Heart right ventricle (tissue), 16 donors: Measurements from ENCODE around the gene WDR91. TPM values are rescaled to one million over a fixed set of nuclear protein-coding genes. Genes with fewer than 3 reads are reported as not detected.

ENCODE experiments used
- ATAC-seq, 8 donors: fragments of 200-7000 bp; cut with Tn5 transposase; one replicate each; pipeline ENCODE4 v1.9.1; 2020; ENCODE audit warnings: mild to moderate bottlenecking in 8 of 8, moderate library complexity in 8 of 8, moderate number of reproducible peaks in 1 of 8
- DNase-seq, 2 donors: peaks; one replicate each; pipeline ENCODE4 v3.0.0-alpha.2; 2020
- H3K27ac ChIP-seq, 10 donors: fragments of 200-600 bp; sonication (generic) in 2 of 10; one replicate each; pipeline versions ENCODE4 v1.5.0 to v1.8.0; 2020 to 2022; ENCODE audit warnings: mild to moderate bottlenecking in 3 of 10
- H3K27me3 ChIP-seq, 7 donors: fragments of 200-600 bp; one replicate each; pipeline ENCODE4 v1.8.0; 2021 to 2022; ENCODE audit warnings: mild to moderate bottlenecking in 2 of 7
- H3K36me3 ChIP-seq, 9 donors: fragments of 200-600 bp; sonication (generic) in 1 of 9; one replicate each; pipeline versions ENCODE4 v1.5.0 to v1.8.0; 2020 to 2022; ENCODE audit warnings: mild to moderate bottlenecking in 2 of 9
- H3K4me1 ChIP-seq, 9 donors: fragments of 200-600 bp; sonication (generic) in 1 of 9; one replicate each; pipeline versions ENCODE4 v1.5.0 to v1.8.0; 2020 to 2022; ENCODE audit warnings: mild to moderate bottlenecking in 4 of 9
- H3K4me3 ChIP-seq, 10 donors: fragments of 200-600 bp; sonication (generic) in 2 of 10; one replicate each; pipeline versions ENCODE4 v1.5.0 to v1.8.0; 2020 to 2022; ENCODE audit warnings: mild to moderate bottlenecking in 7 of 10, moderate library complexity in 2 of 10
- H3K9me3 ChIP-seq, 11 donors: fragments of 200-600 bp in 10 of 11; sonication (generic) in 2 of 11; one replicate each; pipeline versions ENCODE4 v1.5.0 to v1.8.0; 2013 to 2022; ENCODE audit warnings: mild to moderate bottlenecking in 2 of 11, control low read depth in 1 of 11, moderate library complexity in 1 of 11
- WGBS, 2 donors: extraction: QIAGEN DNeasy Blood & Tissue Kit; methylation state at CpG; one replicate each; pipeline ENCODE4 v1.1.7; 2013; ENCODE audit warnings: inconsistent platforms in 1 of 2; 5-methylcytosine and 5-hydroxymethylcytosine counted together
- intact Hi-C, 10 donors: fragments of 100-400 bp; cut with DNase I; formaldehyde crosslinking; loops; one replicate each; pipeline versions ENCODE4 v1.11.1 to v1.14.2; 2022
- long read RNA-seq, 3 donors: library from polyadenylated mRNA; unstranded; transcript quantifications; one replicate each; pipeline ENCODE4 v2.0.0, GENCODE V29; 2020 to 2021
- polyA plus RNA-seq, 2 donors: library from polyadenylated mRNA; stranded (reverse); fragments of 200-250 nt; gene quantifications; one replicate each; pipeline ENCODE4 v1.2.3, GENCODE V29; 2013
- total RNA-seq, 10 donors: library from RNA; stranded (reverse); fragmentation: NEBNext Ultra II Directional in 3 of 10; extraction: Animal tissue kit (Norgen Biotek cat#: 25700) in 3 of 10; gene quantifications; one replicate each; pipeline versions ENCODE4 v1.2.1 to v1.2.4, GENCODE V29; 2021 to 2023
- TF ChIP-seq, protein P1 (sequence below), 9 donors: fragments of 200-600 bp; sonication (generic) in 2 of 9; IDR thresholded peaks; one replicate each; pipeline versions ENCODE4 v1.5.0 to v1.8.0; 2021 to 2022; ENCODE audit warnings: antibody characterized with exemption in 9 of 9, mild to moderate bottlenecking in 5 of 9, moderate library complexity in 1 of 9
- donor health status: Arrhythmogenic right ventricular cardiomyopathy.
- donor health status: ischemic (EF 13 %, LVEDD 7.1; RV severe dilation, severe dysfunction).
- donor health status: healthy with polysubstance abuse.
- donor health status: DM: no; HTN: yes; CAD: no.
- donor health status: DM: no; HTN: no; CAD: no.
- donor health status: ischemic (EF 25% LVEDD 6.9; RV normal size, moderate dysfunction).
- donor health status: ischemic (EF 25% LVEDD 5.7; RV mildly dilated, moderate dysfunction).
- donor health status: healthy.
- donor health status: DM: yes; HTN: yes; CAD: no.
- donor health status: Ischemic cardiomyopathy.
- donor health status: ischemic (EF 35%, LVEDD 5.7; RV mildly dilated, moderate dysfunction).
- donor health status: nonischemic (EF 11% LVEDD 7.7; RV severe dilation, severe dysfunction).
- donor health status: DM: yes; HTN: yes; CAD: no.
- donor health status: PGD.
- donor health status: ischemic (EF 29% LVEDD 5.4; RV normal size, mild dysfunction).
- donor health status: nonischemic (EF 23%, LVEDD 6.1; RV moderate dilation, normal function).

Gene WDR91
- total RNA-seq (10 to 100 TPM in 1 of 10 donors, 1 to 10 TPM in 9; 3.0 to 10.4 (median 5.9) TPM), polyA plus RNA-seq (1 to 10 TPM; 3.7 to 8.6 TPM)
- long read RNA-seq, donor 1, full-length matches to known transcripts, result 6 of 13 reads
- long read RNA-seq, donor 1, partial matches to known transcripts, result 6 of 13 reads
- long read RNA-seq, donor 1, other reads (novel, unspliced or antisense), result 1 of 13 reads
- long read RNA-seq, donor 2, full-length matches to known transcripts, result 3 of 8 reads
- long read RNA-seq, donor 2, partial matches to known transcripts, result 3 of 8 reads
- long read RNA-seq, donor 2, other reads (novel, unspliced or antisense), result 2 of 8 reads
- long read RNA-seq, donor 3, full-length matches to known transcripts, result 7 of 10 reads
- long read RNA-seq, donor 3, partial matches to known transcripts, result 2 of 10 reads
- long read RNA-seq, donor 3, other reads (novel, unspliced or antisense), result 1 of 10 reads

DNA sequence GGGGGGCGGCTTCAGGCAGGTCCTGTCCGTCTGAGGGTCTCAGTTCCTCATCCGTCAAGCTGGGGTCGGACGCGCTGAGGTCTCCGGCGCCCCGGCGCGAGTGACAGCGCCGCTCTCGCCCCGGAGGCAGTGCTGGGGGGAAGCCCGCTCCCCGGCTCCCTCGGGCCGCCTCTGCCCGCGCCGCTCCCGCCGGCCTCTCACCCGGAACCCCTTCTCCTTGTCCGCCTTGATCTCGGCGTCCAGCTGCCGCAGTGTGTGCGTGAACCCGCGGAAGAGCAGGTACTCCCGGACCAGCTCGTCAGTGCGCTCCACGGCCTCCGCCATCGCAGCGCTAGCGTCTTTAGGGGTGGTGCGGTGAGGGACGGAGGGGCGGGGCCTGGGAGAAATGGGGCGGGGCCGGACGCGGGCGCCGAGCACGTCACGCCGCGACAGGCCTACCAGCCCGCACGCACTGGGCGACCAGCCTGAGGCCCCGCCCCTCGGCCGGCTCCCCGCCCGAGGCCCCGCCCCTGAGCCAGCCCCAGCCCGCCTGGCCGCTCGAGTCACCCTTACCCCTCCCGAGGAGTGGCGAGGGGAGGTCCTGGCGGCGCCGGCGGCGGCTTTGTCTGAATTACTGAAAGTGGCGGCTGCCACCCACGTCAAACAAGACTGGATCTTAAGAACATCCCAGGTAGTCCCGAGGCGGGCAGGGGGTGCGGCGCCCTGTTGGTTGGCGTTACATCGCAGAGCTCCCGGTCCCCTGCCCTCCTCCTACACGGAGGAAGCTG, at the start of gene WDR91:
Gene WDR91, minus strand, starts transcription at position 348 of the 767 bp plus-strand sequence. Its CDS starts 24 bp downstream, at position 324.
- H3K4me1 ChIP-seq, result peaks cover 0 to 33% (median 14%) of the 10 kb centered on the region in 9 donors
- DNase-seq (peak; percentile 94 to 97), ATAC-seq (peak; percentile 97 to 99 (median 98))
- H3K4me3 ChIP-seq, result peak within 1 kb of the TSS; percentile 73 to 99 (median 86)
- H3K36me3 ChIP-seq, result peaks cover 0 to 21% (median 0%) of the 10 kb centered on the region in 9 donors
- H3K27me3 ChIP-seq, result no peaks in the 10 kb centered on the region
- TF ChIP-seq, protein P1, sequence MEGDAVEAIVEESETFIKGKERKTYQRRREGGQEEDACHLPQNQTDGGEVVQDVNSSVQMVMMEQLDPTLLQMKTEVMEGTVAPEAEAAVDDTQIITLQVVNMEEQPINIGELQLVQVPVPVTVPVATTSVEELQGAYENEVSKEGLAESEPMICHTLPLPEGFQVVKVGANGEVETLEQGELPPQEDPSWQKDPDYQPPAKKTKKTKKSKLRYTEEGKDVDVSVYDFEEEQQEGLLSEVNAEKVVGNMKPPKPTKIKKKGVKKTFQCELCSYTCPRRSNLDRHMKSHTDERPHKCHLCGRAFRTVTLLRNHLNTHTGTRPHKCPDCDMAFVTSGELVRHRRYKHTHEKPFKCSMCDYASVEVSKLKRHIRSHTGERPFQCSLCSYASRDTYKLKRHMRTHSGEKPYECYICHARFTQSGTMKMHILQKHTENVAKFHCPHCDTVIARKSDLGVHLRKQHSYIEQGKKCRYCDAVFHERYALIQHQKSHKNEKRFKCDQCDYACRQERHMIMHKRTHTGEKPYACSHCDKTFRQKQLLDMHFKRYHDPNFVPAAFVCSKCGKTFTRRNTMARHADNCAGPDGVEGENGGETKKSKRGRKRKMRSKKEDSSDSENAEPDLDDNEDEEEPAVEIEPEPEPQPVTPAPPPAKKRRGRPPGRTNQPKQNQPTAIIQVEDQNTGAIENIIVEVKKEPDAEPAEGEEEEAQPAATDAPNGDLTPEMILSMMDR (IDR thresholded peaks at IDR 0.05), result peak in 2 of 9 donors; percentile 17 to 35
- intact Hi-C loops, result loop anchor here in 1 of 10 donors (2.0 kb wide), 1 partner anchor 41 kb away; the partner anchor contains the start of gene CYREN
- peak within 1 kb of the TSS; percentile 62 to 93 (median 91) for H3K27ac ChIP-seq
- no peaks in the 10 kb centered on the region for H3K9me3 ChIP-seq
- WGBS, 2 donors, result 0% methylated on average over 69 to 82 of the region's 82 CpGs

DNA sequence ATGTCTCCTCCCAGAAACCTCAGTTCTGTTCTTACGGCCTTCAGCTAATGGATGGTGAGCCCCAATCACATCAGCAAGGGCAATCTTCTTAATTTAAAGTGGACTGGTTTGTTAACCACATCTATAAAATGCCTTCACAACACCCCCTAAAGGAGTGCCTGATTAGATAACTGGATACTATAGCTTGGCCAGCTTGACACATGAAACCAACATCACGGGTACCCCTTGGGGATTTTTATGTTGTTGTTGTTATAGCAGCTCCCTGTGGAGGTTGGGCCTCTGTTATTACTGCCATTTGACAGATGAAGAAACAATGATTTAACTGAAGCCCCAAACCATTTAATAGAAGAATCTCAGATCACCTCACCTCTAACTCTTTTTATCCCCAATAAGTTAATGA, 49.1 kb upstream of the WDR91 start:
- Histone ChIP-seq H3K9me3 (peaks cover 0 to 8% (median 0%) of the 10 kb centered on the region in 11 donors), H3K27ac (peak overlapping the region in 1 of 10 donors; percentile 2)
- ATAC-seq, result no peak

DNA sequence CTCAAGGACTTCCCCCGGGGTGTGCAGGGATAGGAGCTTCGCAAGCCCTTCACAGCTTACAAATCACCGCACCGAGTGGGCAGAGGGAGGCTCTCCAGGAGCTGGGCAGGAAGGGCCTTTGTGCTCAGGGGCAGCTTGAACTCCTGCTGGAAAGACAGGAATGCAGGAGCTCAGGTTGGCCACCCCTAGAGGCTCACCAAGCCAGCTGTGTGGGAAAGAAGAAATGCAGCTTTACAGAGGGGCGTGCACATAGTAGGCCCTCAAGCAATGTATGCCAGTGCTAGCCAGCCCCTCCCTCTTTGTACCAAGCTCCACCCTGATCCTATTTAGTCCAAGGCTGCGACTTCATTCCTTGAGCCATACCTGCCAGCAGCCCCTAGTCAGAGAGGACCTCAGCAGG, 48.4 kb upstream of the WDR91 start:
- Histone ChIP-seq H3K27ac (no peak overlapping the region), H3K27me3 (no peaks in the 10 kb centered on the region), H3K4me3 (no peak overlapping the region), H3K4me1 (peaks cover 0 to 32% (median 10%) of the 10 kb centered on the region in 9 donors), H3K9me3 (peaks cover 0 to 3% (median 0%) of the 10 kb centered on the region in 11 donors), H3K36me3 (no peaks in the 10 kb centered on the region)
- intact Hi-C loops, result no loop called here
- DNase-seq (no peak), ATAC-seq (no peak)
- TF ChIP-seq, protein P1 (IDR thresholded peaks at IDR 0.05), result no peak
- whole genome bisulfite sequencing, 2 donors, result 89 to 91% methylated on average over 6 of the region's 6 CpGs

More for the DNA sequence above, 49.1 kb upstream of the WDR91 start:
- 73% methylated on average over 2 of the region's 2 CpGs for WGBS, 2 donors
- Histone ChIP-seq H3K36me3 (no peaks in the 10 kb centered on the region), H3K27me3 (no peaks in the 10 kb centered on the region), H3K4me3 (no peak overlapping the region), H3K4me1 (peaks cover 0 to 24% (median 2%) of the 10 kb centered on the region in 9 donors)
- TF ChIP-seq, protein P1 (IDR thresholded peaks at IDR 0.05), result no peak
- no peak for DNase-seq
- intact Hi-C loops, result no loop called here

DNA sequence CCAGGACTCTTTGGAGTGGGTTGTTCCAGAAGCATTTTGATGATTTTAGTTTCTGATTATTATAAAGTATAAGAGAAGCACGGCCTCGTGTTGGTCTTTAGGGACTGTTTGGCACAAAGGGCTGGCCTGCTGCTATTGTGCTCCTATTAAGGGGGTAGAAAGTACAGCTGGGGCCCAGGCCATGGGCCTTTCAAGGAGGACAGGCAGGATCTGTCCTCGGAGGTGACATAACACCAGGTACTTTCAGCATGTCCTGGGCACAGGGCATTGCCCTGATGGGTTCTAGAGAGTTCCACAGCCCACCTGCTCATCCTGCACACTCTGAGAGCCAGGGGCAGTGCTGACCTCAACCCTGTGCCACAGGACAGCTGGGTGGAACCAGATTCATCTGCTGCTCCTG, 47.3 kb upstream of the WDR91 start:
- TF ChIP-seq, protein P1 (IDR thresholded peaks at IDR 0.05), result no peak
- intact Hi-C loops, result no loop called here
- 76 to 91% methylated on average over 3 of the region's 3 CpGs for WGBS, 2 donors

More for the DNA sequence above, 47.3 kb upstream of the WDR91 start:
- Histone ChIP-seq H3K27me3 (no peaks in the 10 kb centered on the region), H3K4me3 (no peak overlapping the region), H3K27ac (no peak overlapping the region), H3K9me3 (no peaks in the 10 kb centered on the region), H3K4me1 (peaks cover 0 to 43% (median 21%) of the 10 kb centered on the region in 9 donors), H3K36me3 (no peaks in the 10 kb centered on the region)
- DNase-seq (no peak), ATAC-seq (no peak)
